Aorta (tissue), 5 donors: ENCODE data around the gene KANK4. TPM values are rescaled to one million over a fixed set of nuclear protein-coding genes. Genes with fewer than 3 reads are reported as not detected.

Experiments
- ATAC-seq: fragments of 200-7000 bp; cut with Tn5 transposase; one replicate; pipeline ENCODE4 v1.9.1; 2022; ENCODE audit warnings: moderate library complexity; ENCODE audit not compliant: low FRiP score
- DNase-seq, 2 donors: peaks; one replicate each; pipeline ENCODE4 v3.0.0-alpha.2; 2020
- H3K27ac ChIP-seq, 2 donors: one replicate each; pipeline ENCODE4 v1.5.1; 2013; ENCODE audit warnings: low read length in 2 of 2, mild to moderate bottlenecking in 2 of 2, moderate library complexity in 2 of 2, control low read depth in 1 of 2, inconsistent platforms in 1 of 2, low read depth in 1 of 2
- H3K27me3 ChIP-seq, 2 donors: one replicate each; pipeline ENCODE4 v1.6.1; 2013; ENCODE audit warnings: control low read depth in 1 of 2, low read length in 1 of 2, mild to moderate bottlenecking in 1 of 2, moderate library complexity in 1 of 2; ENCODE audit not compliant: insufficient read depth in 2 of 2, control insufficient read depth in 1 of 2
- H3K36me3 ChIP-seq, 2 donors: one replicate each; pipeline ENCODE4 v1.6.1; 2013; ENCODE audit warnings: control low read depth in 1 of 2, low read length in 1 of 2, mild to moderate bottlenecking in 1 of 2; ENCODE audit not compliant: insufficient read depth in 2 of 2, control insufficient read depth in 1 of 2
- H3K4me1 ChIP-seq, 2 donors: one replicate each; pipeline ENCODE4 v1.6.1; 2013; ENCODE audit warnings: low read length in 2 of 2, control low read depth in 1 of 2, mild to moderate bottlenecking in 1 of 2, moderate library complexity in 1 of 2; ENCODE audit not compliant: insufficient read depth in 2 of 2, control insufficient read depth in 1 of 2
- H3K4me3 ChIP-seq, 2 donors: one replicate each; pipeline ENCODE4 v1.5.1; 2013; ENCODE audit warnings: low read length in 2 of 2, control low read depth in 1 of 2, mild to moderate bottlenecking in 1 of 2
- H3K9me3 ChIP-seq: one replicate; pipeline ENCODE4 v1.6.1; 2013; ENCODE audit warnings: mild to moderate bottlenecking, low read length; ENCODE audit not compliant: control insufficient read depth
- WGBS, 2 donors: extraction: QIAGEN DNeasy Blood & Tissue Kit; methylation state at CpG; one replicate each; pipeline ENCODE4 v1.1.7; 2013; 5-methylcytosine and 5-hydroxymethylcytosine counted together
- intact Hi-C, 2 donors: fragments of 100-400 bp; cut with DNase I; formaldehyde crosslinking; loops; one replicate each; pipeline versions ENCODE4 v1.14.2 to v1.15.0; 2022
- polyA plus RNA-seq, 2 donors: library from polyadenylated mRNA; stranded (reverse); fragments of 200-250 nt; gene quantifications; one replicate each; pipeline ENCODE4 v1.2.3, GENCODE V29; 2013
- total RNA-seq, 2 donors: library from RNA; stranded (reverse); fragmentation: NEBNext Ultra II Directional; extraction: Animal tissue kit (Norgen Biotek cat#: 25700); gene quantifications; one replicate each; pipeline ENCODE4 v1.2.1, GENCODE V29; 2021
- donor health status: healthy with polysubstance abuse.
- donor health status: Bipolar disorder and iron deficiency.
- donor health status: DM: no; HTN: no; CAD: no.
- donor health status: DM: no; HTN: no; CAD: no.
- donor health status: DM: yes; HTN: yes; CAD: no.

KANK4 gene
- total and polyA plus RNA-seq, 4 donors = 0.13 to 0.66 (median 0.42) TPM; not detected in 1

DNA sequence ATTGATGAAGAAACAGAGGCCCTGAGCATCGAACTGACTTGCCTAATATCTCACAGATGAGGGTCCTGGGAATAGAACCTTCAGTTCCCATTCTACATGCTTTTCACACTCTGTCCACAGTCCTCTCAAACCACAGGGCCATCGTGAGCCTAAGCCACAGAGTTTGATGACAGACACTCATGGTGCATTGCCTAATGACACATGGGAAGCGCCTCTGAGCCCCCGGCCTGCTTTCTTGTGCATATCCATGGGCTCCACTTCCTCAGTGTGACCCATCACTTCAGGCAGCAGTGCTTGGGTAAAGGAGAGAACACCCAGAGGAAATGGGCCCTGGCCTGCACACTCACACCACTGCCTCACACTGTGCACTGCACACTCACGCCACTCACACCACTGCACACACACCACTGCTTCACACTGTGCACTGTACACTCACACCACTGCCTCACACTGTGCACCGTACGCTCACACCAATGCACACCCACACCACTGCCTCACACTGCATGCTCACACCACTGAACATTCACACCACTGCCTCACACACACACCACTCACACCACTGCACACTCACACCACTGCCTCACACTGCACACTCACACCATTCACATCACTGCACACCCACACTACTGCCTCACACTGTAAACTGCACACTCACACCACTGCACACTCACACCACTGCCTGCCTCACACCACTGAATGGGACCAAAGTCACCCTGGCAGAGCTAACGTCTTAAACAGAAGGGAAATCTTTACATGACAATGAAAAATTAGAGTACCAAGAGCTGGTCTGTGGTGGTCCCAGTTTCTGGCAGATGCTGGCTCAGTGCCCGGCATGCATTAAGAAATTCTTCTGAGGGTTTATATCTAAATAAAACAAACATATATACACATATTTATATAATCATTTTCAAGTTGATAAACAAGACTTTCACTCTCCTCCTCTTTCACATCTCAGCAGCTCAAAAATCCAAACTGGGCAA lies 53.0 kb downstream of the KANK4 start:
- WGBS, 2 donors = 76 to 80% methylated on average over 9 of the region's 9 CpGs
- Histone ChIP-seq H3K9me3 (no peaks in the 10 kb centered on the region), H3K36me3 (no peaks in the 10 kb centered on the region)

DNA sequence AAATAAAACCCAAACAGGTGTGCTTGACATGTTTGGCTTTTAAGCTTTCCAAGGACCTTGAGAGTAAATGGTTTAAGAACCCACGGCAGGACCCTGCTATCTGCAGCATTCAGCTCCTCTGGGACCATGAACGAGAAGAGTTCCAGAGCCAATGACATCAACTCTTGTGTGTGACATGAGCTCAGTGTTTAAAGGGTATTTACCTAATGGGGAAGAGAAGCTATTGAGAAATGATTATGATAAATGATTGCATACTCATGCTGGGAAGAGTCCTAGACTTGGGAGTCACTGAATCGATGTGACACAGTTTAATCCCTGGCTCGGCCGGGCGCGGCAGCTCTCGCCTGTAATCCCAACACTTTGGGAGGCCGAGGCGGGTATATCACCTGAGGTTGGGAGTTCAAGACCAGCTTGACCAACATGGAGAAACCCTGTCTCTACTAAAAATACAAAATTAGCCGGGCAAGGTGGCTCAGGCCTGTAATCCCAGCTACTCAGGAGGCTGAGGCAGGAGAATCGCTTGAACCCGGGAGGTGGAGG lies 55.4 kb downstream of the KANK4 start:
- Histone ChIP-seq H3K4me3 (no peak overlapping the region), H3K9me3 (no peaks in the 10 kb centered on the region), H3K27ac (no peak overlapping the region), H3K27me3 (no peaks in the 10 kb centered on the region), H3K36me3 (no peaks in the 10 kb centered on the region), H3K4me1 (no peaks in the 10 kb centered on the region)
- no peak for ATAC-seq
- intact Hi-C loops = no loop called here
- DNase-seq = no peak
- WGBS, 2 donors = 81 to 83% methylated on average over 13 of the region's 13 CpGs

More for the DNA sequence above, 53.0 kb downstream of the KANK4 start:
- no peaks in the 10 kb centered on the region for H3K4me1 ChIP-seq
- H3K4me3 ChIP-seq = no peak overlapping the region
- H3K27me3 ChIP-seq = no peaks in the 10 kb centered on the region
- ATAC-seq (peak; percentile 23), DNase-seq (no peak)
- no peak overlapping the region for H3K27ac ChIP-seq
- intact Hi-C loops = no loop called here

DNA sequence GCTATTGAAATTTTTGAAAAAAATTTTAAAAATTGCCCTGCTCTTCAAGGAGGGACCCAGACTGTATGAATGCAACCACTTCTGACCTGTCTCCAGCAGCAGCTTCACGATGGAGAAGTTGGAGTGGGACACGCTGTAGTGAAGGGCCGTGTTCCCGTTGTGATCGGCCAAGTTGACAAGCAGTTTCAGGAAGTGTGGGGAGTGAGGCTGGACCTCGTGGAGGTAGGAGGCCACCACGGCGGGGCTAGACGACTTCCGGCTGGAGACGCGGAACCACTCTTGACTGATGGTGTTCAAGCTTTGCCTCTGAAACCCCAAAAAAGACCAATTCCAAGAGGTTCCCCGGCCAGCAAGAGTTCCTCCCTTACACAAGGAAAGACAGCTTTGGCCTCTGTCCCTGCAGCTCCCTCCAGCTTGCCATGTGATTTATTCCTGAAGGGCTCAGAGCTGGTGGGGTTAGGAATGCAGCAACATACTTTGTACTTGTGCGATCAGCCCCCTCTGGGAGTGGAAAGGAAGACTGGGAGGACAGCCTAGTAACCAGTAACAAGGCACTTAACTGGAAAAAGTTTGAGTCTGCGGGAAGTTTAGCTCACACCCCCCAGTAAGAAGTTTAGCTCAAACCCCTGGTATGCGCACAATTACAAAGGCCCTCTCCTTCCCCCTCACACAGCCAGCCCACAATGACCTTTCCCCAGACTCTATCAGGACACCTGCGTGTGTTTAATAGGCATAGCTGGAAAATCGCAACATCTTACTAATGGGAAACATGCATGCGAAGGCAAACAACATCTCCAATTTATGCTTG lies 56.0 kb downstream of the KANK4 start:
- no peaks in the 10 kb centered on the region for H3K4me1 ChIP-seq
- H3K4me3 ChIP-seq = no peak overlapping the region
- no peaks in the 10 kb centered on the region for H3K36me3 ChIP-seq
- no peaks in the 10 kb centered on the region for H3K9me3 ChIP-seq
- no peak for ATAC-seq
- H3K27me3 ChIP-seq = no peaks in the 10 kb centered on the region
- intact Hi-C loops = no loop called here
- DNase-seq = no peak
- WGBS, 2 donors = 66 to 72% methylated on average over 19 of the region's 19 CpGs
- no peak overlapping the region for H3K27ac ChIP-seq

DNA sequence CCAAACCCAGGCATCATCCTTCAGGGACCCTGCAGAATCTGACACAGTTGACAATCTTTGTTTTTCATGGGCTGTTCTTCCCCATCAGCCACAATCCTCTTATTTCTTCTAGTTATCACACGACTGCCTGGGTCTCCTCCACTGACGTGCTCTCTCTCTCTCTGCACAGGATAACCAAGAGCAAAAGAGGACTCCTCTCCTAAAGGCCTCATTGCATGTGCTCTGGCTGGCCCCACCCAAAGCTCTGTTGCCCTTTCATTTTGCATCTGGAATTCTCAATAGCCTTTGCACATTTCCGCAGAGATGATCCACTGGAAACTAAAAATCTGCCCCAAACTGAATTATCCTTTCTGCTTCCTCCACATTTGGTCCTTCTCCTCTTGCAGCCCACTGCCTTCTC lies 58.5 kb downstream of the KANK4 start:
- no peaks in the 10 kb centered on the region for H3K9me3 ChIP-seq
- WGBS, 2 donors = 89 to 90% methylated on average over 3 of the region's 3 CpGs
- ATAC-seq (no peak), DNase-seq (no peak)
- H3K36me3 ChIP-seq = no peaks in the 10 kb centered on the region
- intact Hi-C loops = no loop called here
- H3K27me3 ChIP-seq = no peaks in the 10 kb centered on the region
- no peak overlapping the region for H3K4me3 ChIP-seq
- H3K27ac ChIP-seq = no peak overlapping the region
- H3K4me1 ChIP-seq = no peaks in the 10 kb centered on the region

- H3K9me3 ChIP-seq = no peaks in the 10 kb centered on the region
- DNase-seq (no peak), ATAC-seq (no peak)
- 98 to 99% methylated on average over 4 of the region's 4 CpGs for WGBS, 2 donors
- H3K4me3 ChIP-seq = no peak overlapping the region
- no peaks in the 10 kb centered on the region for H3K27me3 ChIP-seq
- no peak overlapping the region for H3K27ac ChIP-seq
- intact Hi-C loops = no loop called here
- no peaks in the 10 kb centered on the region for H3K36me3 ChIP-seq
- no peaks in the 10 kb centered on the region for H3K4me1 ChIP-seq
Measured at GRCh38 chr1:62259551-62259950, 59.7 kb downstream of the KANK4 start.

DNA sequence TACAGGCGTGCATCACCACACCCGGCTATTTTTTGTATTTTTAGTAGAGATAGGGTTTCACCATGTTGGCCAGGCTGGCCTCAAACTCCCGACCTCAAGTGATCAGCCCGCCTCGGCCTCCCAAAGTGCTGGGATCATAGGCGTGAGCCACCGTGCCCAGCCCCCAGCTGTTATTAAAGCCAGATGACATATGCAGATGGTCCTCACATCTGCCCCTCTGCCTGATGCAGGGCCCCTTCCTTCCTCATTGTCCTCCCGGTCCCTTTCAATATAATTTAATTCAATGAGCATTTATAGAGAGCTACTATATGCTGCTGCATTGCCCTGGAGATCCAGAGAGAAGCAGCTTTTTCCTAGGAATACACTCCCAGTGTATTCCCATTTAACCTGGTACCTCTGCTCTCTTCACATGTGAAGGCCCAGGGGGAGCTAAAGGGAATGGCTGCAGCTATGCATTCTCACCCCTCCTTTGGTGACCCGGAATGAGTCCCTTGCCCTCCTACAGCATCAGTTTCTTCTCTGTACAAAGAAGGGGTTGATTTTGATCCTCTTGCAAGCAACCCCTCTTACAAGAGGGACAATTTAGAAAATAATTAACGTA lies 69.0 kb downstream of the KANK4 start:
- H3K4me1 ChIP-seq = no peaks in the 10 kb centered on the region
- H3K27ac ChIP-seq = no peak overlapping the region
- ATAC-seq (no peak), DNase-seq (no peak)
- no peak overlapping the region for H3K4me3 ChIP-seq
- H3K36me3 ChIP-seq = no peaks in the 10 kb centered on the region
- H3K27me3 ChIP-seq = no peaks in the 10 kb centered on the region
- 80 to 84% methylated on average over 10 of the region's 10 CpGs for WGBS, 2 donors
- intact Hi-C loops = no loop called here
- no peaks in the 10 kb centered on the region for H3K9me3 ChIP-seq

DNA sequence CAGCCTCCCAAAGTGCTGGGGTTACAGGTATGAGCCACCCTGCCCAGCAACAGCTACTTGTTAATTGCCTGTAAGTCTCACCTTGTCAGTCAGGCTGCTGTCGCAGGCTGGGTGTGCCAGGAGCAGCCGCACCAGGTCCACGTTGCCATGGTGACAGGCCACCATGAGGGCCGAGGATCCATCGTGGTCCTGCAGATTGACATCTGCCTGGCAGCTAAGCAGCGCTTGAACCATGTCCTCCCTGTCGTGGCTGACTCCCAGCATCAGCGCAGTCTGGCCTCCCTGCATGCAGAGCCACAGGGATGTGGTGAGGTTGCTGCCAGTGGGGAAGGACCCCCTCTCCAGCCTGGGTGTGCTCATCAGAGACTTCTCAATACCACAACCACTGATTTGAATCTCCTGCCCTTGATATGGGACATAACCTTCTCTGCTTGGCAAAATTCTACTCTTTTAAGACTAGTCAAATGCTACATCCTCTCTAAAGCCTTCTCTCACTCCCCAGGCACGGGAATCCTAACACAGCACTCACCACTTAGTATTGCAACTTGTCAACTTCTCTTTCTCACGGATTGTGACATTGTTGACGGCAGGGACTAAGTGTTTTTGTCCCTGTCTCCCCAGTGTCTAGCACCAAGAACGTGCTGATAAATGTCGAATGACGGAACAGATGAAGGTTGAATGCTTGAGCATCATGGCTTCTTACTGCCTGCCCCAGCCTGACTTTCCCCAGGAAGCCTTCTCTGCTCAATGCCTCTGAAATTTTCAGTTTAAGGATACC lies 71.7 kb downstream of the KANK4 start:
- no peaks in the 10 kb centered on the region for H3K4me1 ChIP-seq
- no peaks in the 10 kb centered on the region for H3K27me3 ChIP-seq
- ATAC-seq (no peak), DNase-seq (no peak)
- no peaks in the 10 kb centered on the region for H3K9me3 ChIP-seq
- no peak overlapping the region for H3K4me3 ChIP-seq
- H3K27ac ChIP-seq = no peak overlapping the region
- intact Hi-C loops = no loop called here
- WGBS, 2 donors = 63 to 68% methylated on average over 14 of the region's 14 CpGs
- H3K36me3 ChIP-seq = no peaks in the 10 kb centered on the region

DNA sequence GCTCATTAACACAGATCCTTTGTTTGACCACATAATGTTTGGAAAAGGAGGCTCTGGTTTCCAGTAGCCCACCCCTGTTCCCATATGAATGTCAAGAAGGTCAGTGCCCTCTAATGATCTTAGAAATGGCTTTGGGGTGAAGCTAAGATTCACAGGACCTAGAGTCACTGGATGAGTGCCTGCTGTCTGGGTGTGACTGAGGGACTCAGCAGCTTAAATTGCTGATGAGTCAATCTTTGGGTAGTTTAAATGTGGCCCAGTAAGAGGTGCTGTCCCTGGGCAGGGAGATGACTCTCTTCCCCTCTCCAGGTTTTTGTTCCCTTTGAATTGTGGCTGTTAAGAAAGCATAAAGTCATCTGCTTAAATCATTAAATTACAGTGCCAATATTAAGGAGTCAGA lies 74.0 kb downstream of the KANK4 start:
- H3K36me3 ChIP-seq = no peaks in the 10 kb centered on the region
- no peaks in the 10 kb centered on the region for H3K27me3 ChIP-seq
- H3K4me3 ChIP-seq = no peak overlapping the region
- DNase-seq = no peak
- ATAC-seq = no peak
- no peak overlapping the region for H3K27ac ChIP-seq
- intact Hi-C loops = no loop called here
- H3K4me1 ChIP-seq = no peaks in the 10 kb centered on the region
- no peaks in the 10 kb centered on the region for H3K9me3 ChIP-seq
